ENCODE data around the gene EDA2R.

The EDA2R gene, protein sequence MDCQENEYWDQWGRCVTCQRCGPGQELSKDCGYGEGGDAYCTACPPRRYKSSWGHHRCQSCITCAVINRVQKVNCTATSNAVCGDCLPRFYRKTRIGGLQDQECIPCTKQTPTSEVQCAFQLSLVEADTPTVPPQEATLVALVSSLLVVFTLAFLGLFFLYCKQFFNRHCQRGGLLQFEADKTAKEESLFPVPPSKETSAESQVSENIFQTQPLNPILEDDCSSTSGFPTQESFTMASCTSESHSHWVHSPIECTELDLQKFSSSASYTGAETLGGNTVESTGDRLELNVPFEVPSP

GRCh38 chrX:66638591-66639500, at the start of gene EDA2R:
TSS of gene EDA2R (minus strand) at chrX:66639078. CDS start at chrX:66616020, 23,058 bp downstream.
- DNase-seq (ENCODE audit: low read depth, low spot score) = peak; percentile 87

DNA sequence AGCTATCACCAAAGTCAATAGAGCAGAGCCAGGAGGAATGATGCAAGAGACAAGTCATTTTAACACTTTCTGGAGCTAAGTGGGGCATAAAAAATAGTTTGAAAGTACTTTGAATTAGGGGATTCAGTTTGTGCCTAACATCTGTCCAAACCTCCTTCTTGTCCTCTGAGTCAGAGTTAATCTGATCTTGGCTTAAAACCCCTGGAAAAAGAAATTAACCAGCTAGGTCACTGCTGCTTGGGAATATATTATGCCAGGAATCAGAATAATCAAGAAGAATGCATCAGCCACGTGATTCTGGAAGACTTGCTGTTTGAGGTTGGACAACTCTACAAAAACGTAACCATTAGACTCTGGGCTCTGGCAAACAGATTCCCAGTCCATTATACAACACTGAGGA, 45.3 kb upstream of the EDA2R start:
- no peak for DNase-seq (ENCODE audit: low read depth, low spot score)

- DNase-seq (ENCODE audit: low read depth, low spot score) = no peak
Observed at GRCh38 chrX:66680451-66680850, 41.6 kb upstream of the EDA2R start.

- no peak for DNase-seq (ENCODE audit: low read depth, low spot score)
Observed at GRCh38 chrX:66677430-66677829, 38.6 kb upstream of the EDA2R start.

GRCh38 chrX:66676990-66677389, 38.1 kb upstream of the EDA2R start:
- no peak for DNase-seq (ENCODE audit: low read depth, low spot score)

DNA sequence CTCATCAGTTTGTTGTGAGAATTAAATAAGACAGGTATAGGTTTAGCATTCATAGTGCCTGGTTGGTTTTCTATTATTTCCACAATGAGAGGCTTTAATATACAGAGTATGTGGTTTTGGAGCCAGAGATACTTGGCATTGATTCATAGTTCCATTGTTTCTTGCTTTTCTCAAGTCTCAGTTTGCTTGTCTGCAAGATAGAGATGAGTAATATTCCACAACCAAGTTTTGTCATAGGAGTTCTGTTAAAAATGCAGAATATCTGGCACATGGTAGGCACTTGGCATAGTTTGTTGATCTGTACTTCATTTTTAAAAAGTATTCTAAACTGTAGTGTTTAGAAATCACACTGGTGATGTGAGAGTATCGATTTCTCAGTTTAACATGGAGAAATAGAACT, 37.5 kb upstream of the EDA2R start:
- no peak for DNase-seq (ENCODE audit: low read depth, low spot score)

DNA sequence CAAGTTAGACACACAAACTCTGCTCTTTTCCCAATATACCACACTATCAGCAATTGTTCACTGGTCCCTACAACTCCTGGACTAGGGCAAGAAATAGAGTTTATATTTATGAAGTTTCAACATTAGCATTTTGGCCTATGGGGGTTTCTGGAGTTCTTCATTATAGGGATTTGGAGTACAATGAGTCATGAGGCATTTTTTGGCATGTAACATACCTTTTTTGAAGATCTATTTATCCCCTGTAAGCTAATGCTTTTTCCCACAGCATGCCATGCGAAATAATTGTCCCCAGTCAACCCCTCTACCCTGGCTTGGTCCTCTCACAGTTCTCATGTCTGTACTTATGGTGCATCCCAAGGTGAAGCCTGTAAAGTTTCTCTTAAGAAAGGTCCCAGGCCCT, 36.7 kb upstream of the EDA2R start:
- DNase-seq (ENCODE audit: low read depth, low spot score) = no peak

GRCh38 chrX:66674506-66674905, 35.6 kb upstream of the EDA2R start:
- DNase-seq (ENCODE audit: low read depth, low spot score) = no peak

- DNase-seq (ENCODE audit: low read depth, low spot score) = no peak
Observed at GRCh38 chrX:66672106-66672505, 33.2 kb upstream of the EDA2R start.

DNA sequence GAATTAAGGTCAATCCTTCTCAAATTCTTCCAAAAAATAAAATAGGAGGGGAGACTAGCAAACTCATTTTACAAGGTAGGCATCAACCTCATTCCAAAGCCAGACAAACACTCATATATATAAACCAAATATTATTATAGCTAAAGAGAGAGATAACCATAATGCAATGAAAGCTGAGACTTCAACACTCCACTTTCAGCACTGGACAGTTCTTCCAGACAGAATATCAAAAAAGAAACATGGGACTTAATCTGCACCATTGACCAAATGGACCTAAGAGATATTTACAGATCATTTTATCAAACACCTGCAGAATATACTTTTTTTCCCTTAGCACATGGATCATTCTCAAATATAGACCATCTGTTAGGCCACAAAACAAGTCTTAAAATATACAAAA, 15.5 kb upstream of the EDA2R start:
- DNase-seq (ENCODE audit: low read depth, low spot score) = no peak

GRCh38 chrX:66635360-66635759, 3.5 kb downstream of the EDA2R start:
- DNase-seq (ENCODE audit: low read depth, low spot score) = no peak

DNA sequence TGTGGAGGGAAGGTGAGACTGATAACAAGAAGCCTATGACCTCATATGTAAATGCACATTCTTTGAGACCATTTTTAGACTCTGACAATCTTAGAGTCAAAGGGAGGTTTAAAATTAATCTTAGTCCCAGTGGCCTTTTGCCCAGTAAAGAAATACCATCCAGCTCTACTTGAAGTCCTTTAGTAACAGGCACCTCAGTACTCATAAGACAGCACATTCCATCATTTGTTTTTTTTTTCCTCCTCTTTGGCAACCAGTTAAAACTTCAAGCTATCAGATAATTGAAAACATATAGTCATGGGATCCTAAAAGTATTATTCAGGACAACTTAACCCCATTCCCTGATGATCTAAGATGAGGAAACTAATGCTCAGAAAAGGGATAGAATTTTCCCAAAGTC, 4.6 kb downstream of the EDA2R start:
- no peak for DNase-seq (ENCODE audit: low read depth, low spot score)

DNA sequence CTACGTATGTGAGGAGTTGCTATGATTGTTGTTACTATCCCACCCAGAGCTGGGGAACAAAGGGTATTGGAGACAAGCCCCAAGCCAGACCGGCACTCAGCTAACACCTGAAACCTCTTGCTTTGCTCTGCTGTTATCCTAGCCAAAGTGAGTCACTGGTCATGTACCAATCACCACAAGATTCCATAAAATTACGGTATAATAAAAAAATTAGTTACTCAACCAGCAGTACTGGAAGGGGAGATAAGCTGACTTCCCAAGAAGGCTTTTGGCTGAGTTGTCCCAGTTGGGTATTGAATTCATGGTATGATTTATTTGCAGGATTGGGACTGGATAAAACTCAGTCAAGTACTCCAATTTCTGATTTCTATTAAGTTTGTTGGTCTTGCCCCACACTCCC, 5.3 kb downstream of the EDA2R start:
- no peak for DNase-seq (ENCODE audit: low read depth, low spot score)

GRCh38 chrX:66632981-66633380, 5.9 kb downstream of the EDA2R start:
- no peak for DNase-seq (ENCODE audit: low read depth, low spot score)

DNA sequence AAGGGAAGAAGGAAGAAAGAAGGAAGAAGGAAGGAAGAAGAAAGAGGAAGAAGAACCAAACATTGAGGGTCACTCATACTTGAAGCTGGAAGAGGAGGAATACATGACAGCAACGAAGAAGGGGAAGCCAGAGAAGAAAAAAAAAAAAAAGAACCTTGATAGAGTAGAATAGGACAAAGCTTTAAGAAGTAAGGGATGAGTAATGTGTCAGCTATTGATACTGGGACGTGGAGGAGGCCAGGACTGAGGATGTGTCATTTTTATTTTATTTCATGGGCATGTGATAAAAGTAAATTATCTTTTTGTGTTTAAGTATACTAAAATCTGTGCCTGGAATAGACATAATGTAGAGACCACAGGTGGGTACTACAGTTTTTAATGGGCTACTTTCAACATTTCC, 6.4 kb downstream of the EDA2R start:
- no peak for DNase-seq (ENCODE audit: low read depth, low spot score)

- DNase-seq (ENCODE audit: low read depth, low spot score) = no peak
Observed at GRCh38 chrX:66625525-66625924, 13.4 kb downstream of the EDA2R start.

- DNase-seq (ENCODE audit: low read depth, low spot score) = no peak
Observed at GRCh38 chrX:66622209-66622608, 16.7 kb downstream of the EDA2R start.

DNA sequence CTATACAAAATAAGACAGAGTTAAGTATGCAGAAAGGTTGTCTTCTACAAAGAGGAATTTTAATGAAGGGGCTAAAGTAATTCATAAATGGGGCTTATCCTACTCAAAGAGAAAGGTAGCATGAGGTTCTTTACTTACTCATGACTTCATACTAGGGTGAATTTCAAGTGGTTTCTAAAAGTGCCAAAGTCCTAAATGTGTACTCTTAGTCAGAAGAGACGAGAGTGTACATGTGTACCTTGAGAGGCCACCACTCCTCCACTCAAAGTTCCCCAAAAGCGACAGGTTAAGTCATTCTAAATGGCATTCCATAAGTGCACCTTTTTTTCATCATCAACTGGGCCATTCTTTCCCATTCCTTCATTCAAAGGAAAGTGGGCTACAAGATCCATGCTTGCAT, 21.9 kb downstream of the EDA2R start:
- DNase-seq (ENCODE audit: low read depth, low spot score) = no peak

DNA sequence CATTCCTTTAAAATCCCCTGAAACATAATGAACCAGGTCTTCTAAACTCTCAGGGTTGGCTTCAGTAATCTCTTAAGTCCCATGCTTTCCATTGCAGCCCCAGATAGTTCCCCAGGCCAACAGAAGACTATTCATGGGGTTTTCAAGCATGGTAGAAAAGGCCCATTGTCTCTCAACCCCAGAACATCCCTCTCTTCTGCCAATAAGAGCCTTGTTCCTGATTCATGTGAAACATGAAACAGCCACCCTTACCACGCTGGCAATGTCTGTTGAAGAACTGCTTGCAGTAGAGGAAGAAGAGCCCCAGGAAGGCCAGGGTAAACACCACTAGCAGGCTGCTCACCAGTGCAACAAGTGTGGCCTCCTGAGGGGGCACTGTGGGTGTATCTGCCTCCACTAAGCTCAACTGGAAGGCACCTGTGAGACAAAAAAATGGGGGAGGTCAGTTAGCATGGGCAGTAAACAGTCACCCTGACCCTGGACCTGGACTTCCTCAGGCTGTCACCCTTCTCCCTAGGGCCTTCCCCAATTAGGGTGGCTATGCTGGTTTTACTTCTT, 36.4 kb downstream of the EDA2R start:
- DNase-seq (ENCODE audit: low read depth, low spot score) = peak; percentile 4

- DNase-seq (ENCODE audit: low read depth, low spot score) = no peak
Observed at GRCh38 chrX:66601522-66601921, 37.4 kb downstream of the EDA2R start.

DNA sequence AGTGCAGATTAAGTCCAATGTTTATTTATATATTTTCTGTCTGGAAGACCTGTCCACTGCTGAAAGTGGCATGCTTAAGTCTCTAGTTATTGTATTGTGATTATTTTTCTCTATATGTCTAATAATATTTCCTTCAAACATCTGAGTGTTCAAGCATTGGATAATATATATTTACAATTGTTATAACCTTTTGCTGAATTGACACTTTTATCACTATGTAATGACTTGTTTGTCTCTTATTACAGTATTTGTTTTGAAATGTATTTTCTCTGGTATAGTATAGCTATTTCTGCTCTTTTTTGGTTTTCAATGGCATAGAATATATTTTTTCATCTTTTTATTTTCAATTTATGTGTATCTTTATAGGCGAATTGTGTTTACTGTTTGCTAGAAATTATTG, 59.7 kb downstream of the EDA2R start:
- no peak for DNase-seq (ENCODE audit: low read depth, low spot score)

- DNase-seq (ENCODE audit: low read depth, low spot score) = no peak
Observed at GRCh38 chrX:66553973-66554372, 84.9 kb downstream of the EDA2R start.

All from ELF-1 (cell line).